ENCODE results near the gene ALPL. TPM values are rescaled to one million over a fixed set of nuclear protein-coding genes. Genes with fewer than 3 reads are reported as not detected.

Gene ALPL
- total and polyA plus RNA-seq, 10 of the 15 experiments (the other 5 are each of a cell fraction or from before 2014, with no cell fraction given) = 0.07 to 0.59 (median 0.31) TPM; not detected in 2

GRCh38 chr1:21562896-21563295 lies 53.7 kb downstream of the ALPL start:
- no peak for ATAC-seq
- Histone ChIP-seq H3K9me3 (replicated peaks; ENCODE audit: control insufficient read depth, insufficient read depth, low read length) (no peaks in the 10 kb centered on the region), H3K4me3 (no peak overlapping the region), H3K4me1 (ENCODE audit: control insufficient read depth, insufficient read depth, low read length) (no peaks in the 10 kb centered on the region), H3K9ac (ENCODE audit: control insufficient read depth, insufficient read depth, low read length) (no peak overlapping the region), H2AFZ (ENCODE audit: control insufficient read depth, low read depth, low read length) (no peak overlapping the region), H3K4me2 (ENCODE audit: control insufficient read depth, insufficient read depth) (no peak overlapping the region), H3K79me2 (ENCODE audit: control insufficient read depth, insufficient read depth, low read length) (no peaks in the 10 kb centered on the region), H3K27me3 (replicated peaks in 1 of 2; ENCODE audit: control insufficient read depth in 2 of 2, insufficient read depth in 2 of 2, low read length in 1 of 2) (no peaks in the 10 kb centered on the region; a peak in 1 of 4 replicates), H3K36me3 (ENCODE audit: control insufficient read depth in 2 of 2, insufficient read depth in 2 of 2, low read length in 1 of 2) (no peaks in the 10 kb centered on the region), H4K20me1 (ENCODE audit: control insufficient read depth, insufficient read depth) (no peaks in the 10 kb centered on the region), H3K27ac (ENCODE audit: control insufficient read depth, insufficient read depth) (no peak overlapping the region)
- DNase-seq (ENCODE audit: low read depth, low spot score) = no peak
- ChIA-PET CTCF (no interaction called here), SMC1A (ENCODE audit: uncharacterized antibody, unreplicated experiment) (no interaction called here), RAD21 (ENCODE audit: unreplicated experiment) (no interaction called here), POLR2A (no interaction called here)
- WGBS (ENCODE audit: insufficient coverage, insufficient replicate concordance, low lambda C conversion rate, missing lambda C conversion rate) = 54% methylated on average over 13 of the region's 15 CpGs
- in situ Hi-C loops (cut with MboI) = no loop called here
- BruUV-seq (replicated peaks) = no TSS peak
- TF ChIP-seq IRF4 (IDR thresholded peaks at IDR 0.05; ENCODE audit: low read depth, low read length) (no peak), ZNF274 (IDR thresholded peaks at IDR 0.05; ENCODE audit: insufficient read depth, insufficient read length) (no peak), MTA2 (IDR thresholded peaks at IDR 0.05; ENCODE audit: low read depth) (no peak), NFXL1 (IDR thresholded peaks at IDR 0.05; ENCODE audit: borderline replicate concordance) (no peak), RBBP5 (conservative IDR thresholded peaks at IDR 0.05) (no peak), TBL1XR1 (IDR thresholded peaks at IDR 0.05; ENCODE audit: low read depth, low read length) (no peak), ETV6 (conservative IDR thresholded peaks at IDR 0.05 in 1 of 2, IDR thresholded peaks at IDR 0.05 in 1 of 2; ENCODE audit: borderline replicate concordance in 1 of 2, low read depth in 1 of 2) (no peak), IRF5 (IDR thresholded peaks at IDR 0.05; ENCODE audit: borderline replicate concordance) (no peak), SP1 (IDR thresholded peaks at IDR 0.05; ENCODE audit: low read depth, low read length) (no peak)
- TF ChIP-seq, protein P1, sequence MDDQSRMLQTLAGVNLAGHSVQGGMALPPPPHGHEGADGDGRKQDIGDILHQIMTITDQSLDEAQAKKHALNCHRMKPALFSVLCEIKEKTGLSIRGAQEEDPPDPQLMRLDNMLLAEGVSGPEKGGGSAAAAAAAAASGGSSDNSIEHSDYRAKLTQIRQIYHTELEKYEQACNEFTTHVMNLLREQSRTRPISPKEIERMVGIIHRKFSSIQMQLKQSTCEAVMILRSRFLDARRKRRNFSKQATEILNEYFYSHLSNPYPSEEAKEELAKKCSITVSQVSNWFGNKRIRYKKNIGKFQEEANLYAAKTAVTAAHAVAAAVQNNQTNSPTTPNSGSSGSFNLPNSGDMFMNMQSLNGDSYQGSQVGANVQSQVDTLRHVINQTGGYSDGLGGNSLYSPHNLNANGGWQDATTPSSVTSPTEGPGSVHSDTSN (IDR thresholded peaks at IDR 0.05; ENCODE audit: insufficient replicate concordance, low read depth, low read length) = no peak
- FAIRE-seq = no peak
- intact Hi-C loops (cut with micrococcal nuclease; ENCODE audit: unreplicated experiment) = no loop called here

All from GM12878 (cell line).